Vagina (tissue), 2 donors: ENCODE measurements around the gene POLN. TPM values are rescaled to one million over a fixed set of nuclear protein-coding genes. Genes with fewer than 3 reads are reported as not detected.

Experiments used
- DNase-seq, 2 donors: peaks; one replicate each; pipeline ENCODE4 v3.0.0-alpha.2; 2017; ENCODE audit errors: extremely low spot score in 2 of 2
- H3K27ac ChIP-seq: fragments of 200-600 bp; sonication (generic); one replicate; pipeline ENCODE4 v1.5.1; 2019
- H3K27me3 ChIP-seq: fragments of 200-600 bp; sonication (generic); one replicate; pipeline ENCODE4 v1.5.1; 2019
- H3K36me3 ChIP-seq, 2 donors: fragments of 200-600 bp; sonication (generic); one replicate each; pipeline ENCODE4 v1.5.1; 2017 to 2019
- H3K4me1 ChIP-seq: fragments of 200-600 bp; sonication (generic); one replicate; pipeline ENCODE4 v1.5.1; 2019
- H3K4me3 ChIP-seq, 2 donors: fragments of 200-600 bp; sonication (generic); 1 replicate in 1 of 2; 2 replicates in 1 of 2; pipeline ENCODE4 v1.5.1; 2016 to 2019
- H3K9me3 ChIP-seq: fragments of 200-600 bp; sonication (generic); one replicate; pipeline ENCODE4 v1.5.1; 2019
- POLR2A ChIP-seq, 2 donors: fragments of 450-650 bp; IDR thresholded peaks; one replicate each; pipeline ENCODE4 v1.6.1; 2017; ENCODE audit warnings: antibody characterized with exemption in 2 of 2, mild to moderate bottlenecking in 2 of 2, moderate library complexity in 2 of 2
- POLR2AphosphoS5 ChIP-seq, 2 donors: sonication (generic); formaldehyde crosslinking; IDR thresholded peaks; one replicate each; pipeline ENCODE4 v1.9.0; 2017; ENCODE audit warnings: antibody characterized with exemption in 2 of 2, mild to moderate bottlenecking in 2 of 2, low read depth in 1 of 2; ENCODE audit not compliant: insufficient read depth in 1 of 2
- intact Hi-C: fragments of 100-400 bp; cut with DNase I; formaldehyde crosslinking; loops from one replicate; pipeline ENCODE4 v1.15.1; 2023
- total RNA-seq: library from RNA; depleted of rRNA; stranded (reverse); fragments of >200 nt; gene quantifications from one replicate; pipeline ENCODE4 v1.2.3, GENCODE V29; 2016
- TF ChIP-seq, protein P1 (sequence below), 3 experiments: fragments of 450-650 bp in 2 of 3; fragments of 200-600 bp in 1 of 3; sonication (generic) in 1 of 3; IDR thresholded peaks; one replicate each; pipeline ENCODE4 v1.5.1; 2017 to 2019; ENCODE audit warnings: antibody characterized with exemption in 3 of 3, mild to moderate bottlenecking in 2 of 3, moderate library complexity in 2 of 3

Gene POLN
- total RNA-seq, 1 donor from 2014 or later, result 3.9 TPM

DNA sequence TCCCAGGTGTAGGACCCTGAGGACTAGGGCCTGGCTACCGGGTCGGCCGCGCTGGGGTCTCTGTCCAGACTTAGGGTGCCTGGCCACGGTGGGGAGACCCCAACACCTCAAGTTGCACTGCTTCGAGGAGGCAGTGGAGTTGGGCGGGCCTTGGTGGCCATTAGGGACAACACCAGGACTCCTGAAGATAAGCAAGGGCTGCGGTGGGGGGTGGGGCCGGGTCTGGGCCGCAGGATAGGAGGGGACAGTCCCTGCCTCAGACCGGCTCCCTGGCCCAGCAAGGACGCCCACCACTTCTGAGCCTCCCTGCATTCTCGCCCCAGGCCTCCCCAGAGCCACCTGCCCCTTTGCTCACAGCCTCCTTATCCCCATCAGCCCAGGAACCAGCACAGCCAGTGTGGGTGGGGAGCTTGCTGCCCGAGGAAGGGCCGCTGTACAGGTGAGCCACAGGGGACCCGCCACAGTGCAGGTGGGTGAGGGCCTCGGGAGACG, 25.4 kb upstream of the POLN start:
- no peak for TF ChIP-seq POLR2AphosphoS5 (IDR thresholded peaks at IDR 0.05; ENCODE audit: insufficient read depth in 1 of 2, low read depth in 1 of 2)
- Histone ChIP-seq H3K4me1 (peaks cover 21% of the 10 kb centered on the region), H3K27me3 (no peaks in the 10 kb centered on the region), H3K27ac (no peak overlapping the region), H3K9me3 (no peaks in the 10 kb centered on the region), H3K36me3 (no peaks in the 10 kb centered on the region), H3K4me3 (no peak overlapping the region)
- intact Hi-C loops, result loop anchor here (10.0 kb wide), 1 partner anchor 147 kb away; the partner anchor contains the start of genes CFAP99 and ZFYVE28
- no peak for DNase-seq

DNA sequence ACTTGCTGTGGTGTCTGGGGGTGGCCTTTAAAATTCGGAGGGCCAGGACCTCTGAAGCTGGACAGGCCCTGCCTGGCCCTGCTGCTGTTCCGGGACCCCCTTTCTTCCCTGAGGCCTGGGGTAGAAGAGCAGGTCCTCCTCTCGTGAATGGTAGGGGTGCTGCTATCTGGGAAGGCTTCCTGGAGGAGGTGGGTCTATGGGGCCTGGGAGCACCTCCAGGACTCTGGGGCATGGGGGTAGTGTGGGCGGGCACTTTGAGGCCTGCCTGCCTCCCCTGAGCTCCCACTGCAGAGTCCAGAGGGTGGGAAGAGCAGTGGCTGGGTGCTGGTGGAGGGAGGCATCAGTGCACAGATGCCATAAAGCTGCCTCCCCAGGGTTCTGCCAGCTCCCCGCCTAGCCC, 24.9 kb upstream of the POLN start:
- TF ChIP-seq POLR2A (IDR thresholded peaks at IDR 0.05) (no peak), POLR2AphosphoS5 (IDR thresholded peaks at IDR 0.05; ENCODE audit: insufficient read depth in 1 of 2, low read depth in 1 of 2) (no peak)
- TF ChIP-seq, protein P1, sequence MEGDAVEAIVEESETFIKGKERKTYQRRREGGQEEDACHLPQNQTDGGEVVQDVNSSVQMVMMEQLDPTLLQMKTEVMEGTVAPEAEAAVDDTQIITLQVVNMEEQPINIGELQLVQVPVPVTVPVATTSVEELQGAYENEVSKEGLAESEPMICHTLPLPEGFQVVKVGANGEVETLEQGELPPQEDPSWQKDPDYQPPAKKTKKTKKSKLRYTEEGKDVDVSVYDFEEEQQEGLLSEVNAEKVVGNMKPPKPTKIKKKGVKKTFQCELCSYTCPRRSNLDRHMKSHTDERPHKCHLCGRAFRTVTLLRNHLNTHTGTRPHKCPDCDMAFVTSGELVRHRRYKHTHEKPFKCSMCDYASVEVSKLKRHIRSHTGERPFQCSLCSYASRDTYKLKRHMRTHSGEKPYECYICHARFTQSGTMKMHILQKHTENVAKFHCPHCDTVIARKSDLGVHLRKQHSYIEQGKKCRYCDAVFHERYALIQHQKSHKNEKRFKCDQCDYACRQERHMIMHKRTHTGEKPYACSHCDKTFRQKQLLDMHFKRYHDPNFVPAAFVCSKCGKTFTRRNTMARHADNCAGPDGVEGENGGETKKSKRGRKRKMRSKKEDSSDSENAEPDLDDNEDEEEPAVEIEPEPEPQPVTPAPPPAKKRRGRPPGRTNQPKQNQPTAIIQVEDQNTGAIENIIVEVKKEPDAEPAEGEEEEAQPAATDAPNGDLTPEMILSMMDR (IDR thresholded peaks at IDR 0.05), result no peak
- intact Hi-C loops, result loop anchor here (10.0 kb wide), 1 partner anchor 148 kb away; the partner anchor contains the start of genes CFAP99 and ZFYVE28
- Histone ChIP-seq H3K9me3 (no peaks in the 10 kb centered on the region), H3K27me3 (no peaks in the 10 kb centered on the region), H3K4me1 (peaks cover 21% of the 10 kb centered on the region), H3K27ac (peak overlapping the region; percentile 77), H3K36me3 (no peaks in the 10 kb centered on the region), H3K4me3 (no peak overlapping the region)
- DNase-seq, result no peak

DNA sequence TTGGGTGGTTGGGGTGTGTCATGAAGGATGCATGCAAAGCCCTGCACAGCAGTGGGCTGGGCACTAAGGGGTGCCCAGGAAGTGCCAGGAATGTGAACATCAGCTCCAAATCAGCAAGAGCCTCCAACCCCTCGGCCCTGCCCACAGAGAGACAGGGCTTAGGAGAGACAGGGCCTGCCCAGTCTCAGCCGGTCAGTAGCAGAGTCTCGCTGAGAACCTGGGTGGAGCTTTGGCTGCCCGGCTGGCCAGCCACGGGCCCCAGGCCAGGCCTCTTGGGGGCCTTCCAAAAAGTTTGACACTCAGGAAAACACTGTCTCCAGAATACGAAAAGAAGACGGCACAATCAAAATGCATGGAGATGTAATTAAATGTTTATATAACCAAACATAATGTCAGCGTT, 24.3 kb upstream of the POLN start:
- Histone ChIP-seq H3K27ac (peak overlapping the region; percentile 77), H3K9me3 (no peaks in the 10 kb centered on the region), H3K27me3 (no peaks in the 10 kb centered on the region), H3K4me1 (peaks cover 21% of the 10 kb centered on the region), H3K4me3 (no peak overlapping the region), H3K36me3 (no peaks in the 10 kb centered on the region)
- no peak for DNase-seq
- intact Hi-C loops, result loop anchor here (10.0 kb wide), 1 partner anchor 149 kb away; the partner anchor contains the start of genes CFAP99 and ZFYVE28
- no peak for TF ChIP-seq POLR2A (IDR thresholded peaks at IDR 0.05)
- peak; percentile 13 to 24 for TF ChIP-seq POLR2AphosphoS5 (IDR thresholded peaks at IDR 0.05; ENCODE audit: insufficient read depth in 1 of 2, low read depth in 1 of 2)

DNA sequence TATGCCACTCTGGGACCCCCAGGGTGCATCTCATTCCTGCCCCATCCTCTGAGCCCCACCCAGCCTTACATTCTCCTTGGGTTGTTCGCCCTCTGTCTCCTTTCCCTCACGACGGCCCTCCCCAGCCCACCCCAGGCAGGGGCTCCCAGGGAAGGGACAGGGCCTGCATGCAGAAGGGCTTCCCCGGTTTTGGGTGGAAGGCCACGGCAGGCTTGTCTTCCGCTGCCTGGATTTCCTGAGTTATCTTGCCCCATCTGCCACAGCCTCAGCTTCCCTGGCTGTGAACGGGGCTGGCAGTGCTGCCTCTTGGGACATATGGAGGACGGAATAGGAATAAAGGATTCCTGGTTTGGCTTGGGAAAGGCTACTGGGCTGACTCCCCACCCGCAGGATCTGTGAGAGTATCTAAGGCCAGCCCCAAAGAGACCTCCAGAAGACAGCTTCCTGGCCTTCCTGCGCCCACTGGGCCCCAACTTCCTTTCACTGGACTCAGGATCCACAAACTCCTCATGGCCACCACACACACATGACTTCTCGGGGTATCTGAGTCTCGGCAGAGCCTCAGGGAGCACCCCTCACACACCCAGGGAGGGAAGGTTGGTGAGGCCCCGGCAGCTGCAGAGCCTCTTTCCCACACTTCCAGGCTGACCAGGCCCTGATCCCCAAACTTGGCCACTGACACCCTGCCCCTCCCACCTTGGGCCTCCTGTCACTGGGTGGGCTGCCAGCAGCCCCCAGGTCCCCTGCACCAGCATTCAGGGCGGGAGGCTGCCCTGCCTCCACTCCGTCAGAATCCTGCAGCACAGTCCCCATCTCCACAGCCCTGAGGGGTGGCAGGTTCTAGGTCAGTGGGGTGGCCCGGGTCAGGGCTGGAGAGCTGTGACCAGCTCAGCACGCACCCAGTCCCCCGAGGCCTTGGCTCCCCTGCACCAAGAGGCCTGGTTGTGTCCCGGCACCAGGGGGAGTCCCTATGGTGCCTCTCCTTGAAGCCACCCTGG, 23.5 kb upstream of the POLN start:
- H3K4me3 ChIP-seq, result no peak overlapping the region
- peaks cover 28% of the 10 kb centered on the region for H3K4me1 ChIP-seq
- H3K9me3 ChIP-seq, result no peaks in the 10 kb centered on the region
- intact Hi-C loops, result loop anchor here (10.0 kb wide), 1 partner anchor 149 kb away; the partner anchor contains the start of genes CFAP99 and ZFYVE28
- no peaks in the 10 kb centered on the region for H3K36me3 ChIP-seq
- no peak for TF ChIP-seq POLR2AphosphoS5 (IDR thresholded peaks at IDR 0.05; ENCODE audit: insufficient read depth in 1 of 2, low read depth in 1 of 2)
- TF ChIP-seq, protein P1 (IDR thresholded peaks at IDR 0.05), result no peak
- TF ChIP-seq POLR2A (IDR thresholded peaks at IDR 0.05), result no peak
- H3K27ac ChIP-seq, result peak overlapping the region; percentile 77
- no peak for DNase-seq
- H3K27me3 ChIP-seq, result no peaks in the 10 kb centered on the region

DNA sequence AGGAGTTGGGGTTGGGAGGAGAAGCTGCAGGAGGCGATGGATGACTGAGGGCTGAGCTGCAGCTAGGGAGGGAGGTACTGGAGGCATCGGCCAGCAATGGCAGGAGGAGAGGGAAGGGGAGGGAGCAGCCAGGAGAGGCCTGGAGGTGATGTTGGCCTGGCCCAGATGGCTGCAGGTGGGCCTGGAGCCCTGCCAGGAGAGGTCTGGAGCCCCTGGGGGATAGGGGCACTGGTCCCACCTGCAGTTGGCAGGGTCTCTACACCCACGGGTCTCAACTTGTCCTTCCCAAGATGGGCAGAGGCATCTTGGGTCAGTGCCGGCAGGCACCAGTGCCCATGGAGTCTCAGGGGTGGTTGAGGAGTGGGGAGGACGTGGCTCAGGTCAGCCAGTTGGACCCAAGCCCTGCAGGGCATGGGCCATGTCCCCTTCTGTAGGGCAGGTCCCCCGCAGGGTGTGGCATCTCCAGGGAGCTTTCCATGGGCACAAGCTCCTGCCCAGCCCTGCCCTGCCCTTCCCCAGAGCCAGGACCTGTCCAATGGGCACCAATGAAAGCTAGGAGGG, 22.6 kb upstream of the POLN start:
- Histone ChIP-seq H3K4me1 (peaks cover 37% of the 10 kb centered on the region), H3K27me3 (no peaks in the 10 kb centered on the region), H3K4me3 (no peak overlapping the region), H3K9me3 (no peaks in the 10 kb centered on the region), H3K36me3 (no peaks in the 10 kb centered on the region), H3K27ac (no peak overlapping the region)
- TF ChIP-seq POLR2AphosphoS5 (IDR thresholded peaks at IDR 0.05; ENCODE audit: insufficient read depth in 1 of 2, low read depth in 1 of 2) (no peak), POLR2A (IDR thresholded peaks at IDR 0.05) (no peak)
- TF ChIP-seq, protein P1 (IDR thresholded peaks at IDR 0.05), result no peak
- intact Hi-C loops, result loop anchor here (5.0 to 10.0 kb wide), 2 partner anchors 150 to 273 kb away; partner anchors contain the start of genes CFAP99, FAM193A and ZFYVE28
- no peak for DNase-seq
